ENCODE data around the gene GJA5. TPM values are rescaled to one million over a fixed set of nuclear protein-coding genes. Genes with fewer than 3 reads are reported as not detected.

GJA5 gene
- polyA plus RNA-seq, 1 experiment: not detected

- no peak overlapping the region for H3K27ac ChIP-seq (ENCODE audit: low read depth, low read length)
- ChIA-PET POLR2A (no interaction called here), CTCF (no interaction called here)
- H3K4me3 ChIP-seq (ENCODE audit: low read depth, low read length): no peak overlapping the region
- no peak for DNase-seq (ENCODE audit: low read depth, low spot score)
- H3K9me3 ChIP-seq (ENCODE audit: control insufficient read depth, insufficient read depth, low read length): no peaks in the 10 kb centered on the region
- peaks cover 3% of the 10 kb centered on the region for H3K27me3 ChIP-seq (ENCODE audit: control insufficient read depth, insufficient read depth, low read length)
- TF ChIP-seq CTCF (IDR thresholded peaks at IDR 0.05; ENCODE audit: low read depth, low read length): no peak
Observed at GRCh38 chr1:147747966-147748365, 12.4 kb downstream of the GJA5 start.

- ChIA-PET CTCF (no interaction called here), POLR2A (no interaction called here)
- Histone ChIP-seq H3K9me3 (ENCODE audit: control insufficient read depth, insufficient read depth, low read length) (no peaks in the 10 kb centered on the region), H3K4me3 (ENCODE audit: low read depth, low read length) (no peak overlapping the region), H3K27ac (ENCODE audit: low read depth, low read length) (no peak overlapping the region), H3K27me3 (ENCODE audit: control insufficient read depth, insufficient read depth, low read length) (no peaks in the 10 kb centered on the region)
- TF ChIP-seq CTCF (IDR thresholded peaks at IDR 0.05; ENCODE audit: low read depth, low read length): no peak
- no peak for DNase-seq (ENCODE audit: low read depth, low spot score)
Observed at GRCh38 chr1:147745271-147745670, 15.1 kb downstream of the GJA5 start.

- no peaks in the 10 kb centered on the region for H3K9me3 ChIP-seq (ENCODE audit: control insufficient read depth, insufficient read depth, low read length)
- no peak overlapping the region for H3K4me3 ChIP-seq (ENCODE audit: low read depth, low read length)
- no peaks in the 10 kb centered on the region for H3K27me3 ChIP-seq (ENCODE audit: control insufficient read depth, insufficient read depth, low read length)
- no peak for DNase-seq (ENCODE audit: low read depth, low spot score)
- TF ChIP-seq CTCF (IDR thresholded peaks at IDR 0.05; ENCODE audit: low read depth, low read length): no peak
- ChIA-PET POLR2A (no interaction called here), CTCF (no interaction called here)
- H3K27ac ChIP-seq (ENCODE audit: low read depth, low read length): no peak overlapping the region
Observed at GRCh38 chr1:147741065-147741464, 19.3 kb downstream of the GJA5 start.

GRCh38 chr1:147740391-147740790 lies 20.0 kb downstream of the GJA5 start:
- Histone ChIP-seq H3K4me3 (ENCODE audit: low read depth, low read length) (no peak overlapping the region), H3K27ac (ENCODE audit: low read depth, low read length) (no peak overlapping the region), H3K27me3 (ENCODE audit: control insufficient read depth, insufficient read depth, low read length) (peaks cover 1% of the 10 kb centered on the region), H3K9me3 (ENCODE audit: control insufficient read depth, insufficient read depth, low read length) (no peaks in the 10 kb centered on the region)
- no peak for TF ChIP-seq CTCF (IDR thresholded peaks at IDR 0.05; ENCODE audit: low read depth, low read length)
- POLR2A ChIA-PET: no interaction called here
- DNase-seq (ENCODE audit: low read depth, low spot score): no peak
- CTCF ChIA-PET: no interaction called here

- POLR2A ChIA-PET: no interaction called here
- DNase-seq (ENCODE audit: low read depth, low spot score): no peak
- no peaks in the 10 kb centered on the region for H3K9me3 ChIP-seq (ENCODE audit: control insufficient read depth, insufficient read depth, low read length)
- H3K27me3 ChIP-seq (ENCODE audit: control insufficient read depth, insufficient read depth, low read length): peaks cover 2% of the 10 kb centered on the region
- no peak overlapping the region for H3K27ac ChIP-seq (ENCODE audit: low read depth, low read length)
- CTCF ChIA-PET: no interaction called here
- TF ChIP-seq CTCF (IDR thresholded peaks at IDR 0.05; ENCODE audit: low read depth, low read length): no peak
- H3K4me3 ChIP-seq (ENCODE audit: low read depth, low read length): no peak overlapping the region
Observed at GRCh38 chr1:147738739-147739476, 21.5 kb downstream of the GJA5 start.

Measured in AG04450 (cell line).